Measurements from ENCODE around the gene TSHZ3. TPM values are rescaled to one million over a fixed set of nuclear protein-coding genes. Genes with fewer than 3 reads are reported as not detected.

Gene TSHZ3
- total RNA-seq, 1 donor from 2014 or later, result 6.1 TPM

DNA sequence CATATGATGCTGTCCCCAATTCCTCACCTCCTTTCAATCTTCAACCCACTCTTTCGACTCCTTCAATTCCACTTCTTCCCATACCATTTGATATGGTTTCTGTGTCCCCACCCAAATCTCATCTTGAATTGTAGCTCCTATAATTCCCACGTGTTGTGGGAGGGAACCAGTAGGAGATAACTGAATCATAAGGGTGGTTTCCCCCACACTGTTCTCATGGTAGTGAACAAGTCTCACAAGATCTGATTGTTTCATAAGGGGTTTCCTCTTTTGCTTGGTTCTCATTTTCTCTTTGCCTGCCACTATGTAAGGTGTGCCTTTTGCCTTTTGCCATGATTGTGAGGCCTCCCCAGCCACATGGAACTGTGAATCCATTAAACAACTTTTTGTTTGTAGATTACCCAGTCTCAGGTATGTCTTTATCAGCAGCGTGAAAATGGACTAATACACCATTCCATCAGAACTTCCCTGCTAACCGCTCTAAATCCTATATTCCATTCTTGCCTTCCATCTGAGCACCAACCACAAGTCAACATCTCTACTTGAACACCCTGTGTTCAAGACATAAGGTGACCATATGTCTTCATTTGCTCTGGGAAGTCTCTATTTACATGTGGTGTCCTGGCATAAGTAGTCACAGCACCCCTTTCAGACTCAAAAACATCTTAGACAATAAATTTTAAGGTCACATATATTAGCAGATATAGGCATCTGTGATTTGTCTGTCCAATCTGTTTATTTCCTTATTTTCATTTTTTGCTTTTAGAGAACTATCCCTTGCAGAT lies 122.9 kb downstream of the TSHZ3 start:
- no peaks in the 10 kb centered on the region for H4K20me1 ChIP-seq (ENCODE audit: insufficient read depth, low read length)
- Mint-ChIP-seq H3K4me3 (ENCODE audit: unreplicated experiment) (no peak overlapping the region), H3K9me3 (ENCODE audit: unreplicated experiment) (peaks cover 3% of the 10 kb centered on the region), H3K27ac (ENCODE audit: unreplicated experiment) (no peak overlapping the region), H3K27me3 (ENCODE audit: low read depth, unreplicated experiment) (peaks cover 8% of the 10 kb centered on the region), H3K36me3 (ENCODE audit: low read depth, unreplicated experiment) (peaks cover 2% of the 10 kb centered on the region), H3K4me1 (ENCODE audit: low read depth, unreplicated experiment) (peaks cover 11% of the 10 kb centered on the region)
- no peaks in the 10 kb centered on the region for H3K9me3 ChIP-seq (ENCODE audit: insufficient read depth, low read depth, low read length)
- H3K4me2 ChIP-seq (ENCODE audit: low read length), result no peak overlapping the region
- no peak overlapping the region for H3K27ac ChIP-seq (ENCODE audit: low read depth, low read length)
- peaks cover 9% of the 10 kb centered on the region for H3K4me1 ChIP-seq (ENCODE audit: insufficient read depth, low read length)
- H3K79me2 ChIP-seq (ENCODE audit: insufficient read depth, low read length), result no peaks in the 10 kb centered on the region
- no peak overlapping the region for H3K4me3 ChIP-seq (ENCODE audit: insufficient read depth, low read depth, low read length)
- H3K36me3 ChIP-seq (ENCODE audit: insufficient read depth, low read length), result no peaks in the 10 kb centered on the region
- DNase-seq (ENCODE audit: low read depth) (no peak), FAIRE-seq (no peak)
- H3K27me3 ChIP-seq (ENCODE audit: insufficient read depth, low read length), result no peaks in the 10 kb centered on the region
- no peak overlapping the region for H2AFZ ChIP-seq (ENCODE audit: low read depth, low read length)
- no peak for TF ChIP-seq CTCF (IDR thresholded peaks at IDR 0.05; ENCODE audit: insufficient read depth, low read depth, low read length)
- TF ChIP-seq EZH2 (IDR thresholded peaks at IDR 0.05; ENCODE audit: insufficient read depth, low read length), result no peak
- no peak overlapping the region for H3K9ac ChIP-seq (ENCODE audit: low read length)

Measured in astrocyte (in vitro differentiated cells and primary cell).